PC-3 (cell line): ENCODE measurements around the gene PSAPL1. TPM values are rescaled to one million over a fixed set of nuclear protein-coding genes. Genes with fewer than 3 reads are reported as not detected.

ENCODE experiments used
- ATAC-seq: fragments of 200-7000 bp; cut with Tn5 transposase; 2 replicates; pipeline ENCODE4 v1.9.1; 2020; ENCODE audit warnings: mild to moderate bottlenecking, moderate library complexity
- BruUV-seq: library from RNA; stranded (reverse); fragments of 400-500 nt; replicated peaks from 2 replicates; lab custom pipeline; 2021; lab: Mats Ljungman, UMichigan
- CTCF ChIA-PET: fragments of 300-600 bp; sonication (Branson Sonifier 250); formaldehyde crosslinking; loops from one replicate; lab custom pipeline; 2022; ENCODE audit warnings: antibody characterized with exemption; lab: Charles Lee
- POLR2A ChIA-PET: fragments of 300-600 bp; sonication (Branson Sonifier 250); formaldehyde crosslinking; loops from one replicate; lab custom pipeline; 2022; ENCODE audit warnings: antibody characterized with exemption; ENCODE audit not compliant: unreplicated experiment; lab: Charles Lee
- DNase-seq: peaks from one replicate; pipeline ENCODE4 v3.0.0-alpha.2; 2015
- H2AFZ ChIP-seq: fragments of 300-600 bp; sonication (generic); 2 replicates; pipeline ENCODE4 v1.6.0; 2016; ENCODE audit warnings: antibody characterized with exemption, low read length
- H3F3A ChIP-seq: fragments of 300-600 bp; sonication (generic); one replicate; pipeline ENCODE4 v1.6.0; 2017; ENCODE audit warnings: antibody characterized with exemption, low read length, control low read depth, mild to moderate bottlenecking; ENCODE audit not compliant: unreplicated experiment
- H3K27ac ChIP-seq: fragments of 300-600 bp; sonication (generic); 2 replicates; pipeline ENCODE4 v1.5.1; 2016; ENCODE audit warnings: mild to moderate bottlenecking, low read length
- H3K27me3 ChIP-seq: fragments of 300-600 bp; sonication (generic); 2 replicates; pipeline ENCODE4 v1.6.1; 2016; ENCODE audit warnings: low read length, mixed read lengths
- H3K36me3 ChIP-seq: fragments of 300-600 bp; sonication (generic); 2 replicates; pipeline ENCODE4 v1.6.1; 2016; ENCODE audit warnings: low read depth, mixed run types, low read length, mixed read lengths
- H3K4me1 ChIP-seq: fragments of 300-600 bp; sonication (generic); 2 replicates; pipeline ENCODE4 v1.5.1; 2016; ENCODE audit warnings: low read length; ENCODE audit not compliant: insufficient read depth
- H3K4me2 ChIP-seq: fragments of 300-600 bp; sonication (generic); 2 replicates; pipeline ENCODE4 v1.6.0; 2016; ENCODE audit warnings: low read length
- H3K4me3 ChIP-seq: fragments of 300-600 bp; sonication (generic); 2 replicates; pipeline ENCODE4 v1.5.1; 2016; ENCODE audit warnings: mild to moderate bottlenecking, low read length, mixed read lengths
- H3K79me2 ChIP-seq: fragments of 300-600 bp; sonication (generic); 2 replicates; pipeline ENCODE4 v1.6.1; 2017; ENCODE audit warnings: low read length, mixed read lengths
- H3K9ac ChIP-seq: fragments of 300-600 bp; sonication (generic); 2 replicates; pipeline ENCODE4 v1.6.0; 2016; ENCODE audit warnings: mild to moderate bottlenecking, low read length
- H3K9me2 ChIP-seq: fragments of 300-600 bp; sonication (generic); replicated peaks from 2 replicates; pipeline ENCODE4 v1.6.1; 2016; ENCODE audit warnings: mixed run types, low read length, mixed read lengths
- H3K9me3 ChIP-seq: fragments of 300-600 bp; sonication (generic); 2 replicates; pipeline ENCODE4 v1.6.1; 2016; ENCODE audit warnings: low read length, mixed read lengths
- H4K20me1 ChIP-seq: fragments of 300-600 bp; sonication (generic); 2 replicates; pipeline ENCODE4 v1.6.1; 2016; ENCODE audit warnings: low read length, mixed read lengths
- EZH2 ChIP-seq: fragments of 300-600 bp; sonication (generic); IDR thresholded peaks from one replicate; pipeline ENCODE4 v1.6.1; 2017; ENCODE audit warnings: antibody characterized with exemption, mild to moderate bottlenecking, low read length; ENCODE audit not compliant: unreplicated experiment
- EZH2phosphoT487 ChIP-seq: fragments of 300-600 bp; sonication (generic); IDR thresholded peaks from 2 replicates; pipeline ENCODE4 v1.6.1; 2018; ENCODE audit warnings: mild to moderate bottlenecking, antibody characterized with exemption, low read length, borderline replicate concordance
- intact Hi-C: fragments of 100-400 bp; cut with micrococcal nuclease; formaldehyde crosslinking; loops from 2 replicates; pipeline ENCODE4 v1.9.0; 2023
- total RNA-seq: library from RNA; depleted of rRNA; stranded (reverse); fragments of >200 nt; gene quantifications from 2 replicates; pipeline ENCODE4 v1.2.3, GENCODE V29; 2014
- TF ChIP-seq, protein P1 (sequence below): fragments of 300-600 bp; sonication (generic); conservative IDR thresholded peaks from 2 replicates; pipeline ENCODE4 v1.5.1; 2017; ENCODE audit warnings: antibody characterized with exemption, low read depth, mild to moderate bottlenecking, low read length

Gene PSAPL1
- total RNA-seq, 1 experiment from 2014 or later, result 0.15 TPM

DNA sequence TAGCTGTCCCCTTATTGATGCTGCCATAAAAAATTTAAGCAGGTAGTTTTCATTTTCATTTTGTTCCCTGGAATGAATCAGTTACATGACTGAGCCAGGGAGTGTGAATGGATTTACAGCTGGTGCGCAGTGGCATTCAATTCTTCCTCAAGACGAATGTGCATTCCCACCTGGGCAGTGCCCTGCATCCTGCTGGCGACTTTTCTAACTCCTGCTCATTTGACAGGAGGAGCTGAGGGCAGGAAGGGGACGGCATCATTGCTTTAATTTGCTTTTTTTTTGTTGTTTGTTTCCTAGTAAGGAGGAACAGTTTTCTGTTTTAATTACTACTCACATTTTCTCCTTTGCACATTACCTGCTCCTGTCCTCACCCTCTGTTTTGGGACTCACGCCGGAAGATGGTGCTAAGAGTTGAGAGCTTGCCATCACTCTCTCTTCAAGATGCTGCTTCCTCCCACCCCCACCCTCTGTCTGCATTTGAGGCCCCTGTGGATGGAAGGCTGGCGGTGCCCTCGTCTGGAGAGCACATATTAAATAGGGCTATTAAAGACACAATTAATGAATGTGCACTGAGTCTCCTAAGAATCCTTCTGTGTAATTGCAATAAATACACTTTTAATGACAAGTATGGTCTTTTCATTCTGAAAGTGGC lies 35.8 kb downstream of the PSAPL1 start:
- H3K9ac ChIP-seq, result no peak overlapping the region
- TF ChIP-seq EZH2 (no peak), EZH2phosphoT487 (no peak)
- TF ChIP-seq, protein P1, sequence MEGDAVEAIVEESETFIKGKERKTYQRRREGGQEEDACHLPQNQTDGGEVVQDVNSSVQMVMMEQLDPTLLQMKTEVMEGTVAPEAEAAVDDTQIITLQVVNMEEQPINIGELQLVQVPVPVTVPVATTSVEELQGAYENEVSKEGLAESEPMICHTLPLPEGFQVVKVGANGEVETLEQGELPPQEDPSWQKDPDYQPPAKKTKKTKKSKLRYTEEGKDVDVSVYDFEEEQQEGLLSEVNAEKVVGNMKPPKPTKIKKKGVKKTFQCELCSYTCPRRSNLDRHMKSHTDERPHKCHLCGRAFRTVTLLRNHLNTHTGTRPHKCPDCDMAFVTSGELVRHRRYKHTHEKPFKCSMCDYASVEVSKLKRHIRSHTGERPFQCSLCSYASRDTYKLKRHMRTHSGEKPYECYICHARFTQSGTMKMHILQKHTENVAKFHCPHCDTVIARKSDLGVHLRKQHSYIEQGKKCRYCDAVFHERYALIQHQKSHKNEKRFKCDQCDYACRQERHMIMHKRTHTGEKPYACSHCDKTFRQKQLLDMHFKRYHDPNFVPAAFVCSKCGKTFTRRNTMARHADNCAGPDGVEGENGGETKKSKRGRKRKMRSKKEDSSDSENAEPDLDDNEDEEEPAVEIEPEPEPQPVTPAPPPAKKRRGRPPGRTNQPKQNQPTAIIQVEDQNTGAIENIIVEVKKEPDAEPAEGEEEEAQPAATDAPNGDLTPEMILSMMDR, result no peak
- CTCF ChIA-PET, result no interaction called here
- no peaks in the 10 kb centered on the region for H4K20me1 ChIP-seq
- POLR2A ChIA-PET, result no interaction called here
- H3F3A ChIP-seq, result no peaks in the 10 kb centered on the region
- no peak overlapping the region for H3K4me3 ChIP-seq
- H3K27ac ChIP-seq, result no peak overlapping the region
- intact Hi-C loops, result no loop called here
- peaks cover 20% of the 10 kb centered on the region for H3K4me1 ChIP-seq
- no peaks in the 10 kb centered on the region for H3K36me3 ChIP-seq
- ATAC-seq, result no peak
- no peak for DNase-seq
- BruUV-seq, result no TSS peak
- H3K9me3 ChIP-seq, result no peaks in the 10 kb centered on the region
- H3K4me2 ChIP-seq, result no peak overlapping the region
- H2AFZ ChIP-seq, result no peak overlapping the region
- H3K9me2 ChIP-seq, result no peaks in the 10 kb centered on the region
- no peaks in the 10 kb centered on the region for H3K27me3 ChIP-seq
- H3K79me2 ChIP-seq, result no peaks in the 10 kb centered on the region

DNA sequence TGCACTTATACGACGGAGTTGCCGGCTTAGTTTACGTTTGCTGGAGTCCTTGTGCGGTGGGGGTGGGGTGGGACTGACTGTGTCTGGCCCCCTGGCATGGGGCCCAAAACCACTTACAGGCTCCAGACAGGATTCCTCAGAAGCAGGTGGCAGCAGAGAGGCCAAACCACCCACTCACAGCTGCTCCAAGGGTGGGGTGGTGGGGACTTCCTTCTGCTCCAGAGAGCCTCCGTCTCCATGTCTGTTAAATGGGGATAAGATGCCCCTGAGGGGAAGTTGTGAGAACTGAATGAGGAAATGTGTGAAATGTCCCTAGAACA lies 36.7 kb downstream of the PSAPL1 start:
- Histone ChIP-seq H3K9ac (no peak overlapping the region), H3K79me2 (no peaks in the 10 kb centered on the region), H4K20me1 (no peaks in the 10 kb centered on the region), H3K27me3 (no peaks in the 10 kb centered on the region), H3K4me3 (no peak overlapping the region), H3K27ac (no peak overlapping the region), H3K36me3 (no peaks in the 10 kb centered on the region), H3K4me2 (peak overlapping the region; percentile 6; the same call in 1 of the 2 replicates), H3K9me3 (no peaks in the 10 kb centered on the region), H3F3A (no peaks in the 10 kb centered on the region), H3K9me2 (no peaks in the 10 kb centered on the region), H3K4me1 (peaks cover 21% of the 10 kb centered on the region), H2AFZ (no peak overlapping the region)
- ChIA-PET POLR2A (no interaction called here), CTCF (interaction anchor here (1.0 kb wide), 1 partner anchor 253 kb away, joined by 4 read pairs; no protein-coding TSS in a partner anchor)
- ATAC-seq, result peak; percentile 73
- DNase-seq, result peak; percentile 61
- BruUV-seq, result no TSS peak
- intact Hi-C loops, result no loop called here
- TF ChIP-seq, protein P1, result 0 out of 2 replicates have a peak, but pooled peaks have one; percentile 21
- TF ChIP-seq EZH2, result no peak
